ENCODE data around the gene SPTLC3. TPM values are rescaled to one million over a fixed set of nuclear protein-coding genes. Genes with fewer than 3 reads are reported as not detected.

SPTLC3 gene
- total and polyA plus RNA-seq, 2 experiments from 2014 or later = 36.3 to 47.6 TPM

DNA sequence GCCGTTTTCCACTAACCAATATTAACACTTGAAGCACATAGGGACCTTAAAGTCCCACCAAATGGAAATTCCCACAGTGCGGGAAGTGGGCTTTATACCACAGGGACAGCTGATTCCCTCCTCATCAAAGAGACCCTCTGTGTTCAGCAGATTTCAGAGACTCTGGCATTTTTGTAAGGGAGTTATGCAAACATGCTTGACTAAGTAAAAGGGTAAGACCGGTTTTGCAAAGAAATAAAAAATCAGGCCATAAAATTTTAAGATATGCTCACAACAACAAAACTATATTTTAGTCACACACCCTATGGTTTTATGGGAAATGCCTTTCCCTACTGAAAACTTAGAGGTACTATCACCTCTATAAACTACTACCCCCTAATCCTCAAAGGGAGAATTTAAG lies 45.4 kb upstream of the SPTLC3 start:
- H3K4me1 ChIP-seq (ENCODE audit: insufficient read depth) = peaks cover 7% of the 10 kb centered on the region
- WGBS (ENCODE audit: low lambda C conversion rate, missing lambda C conversion rate) = 29% methylated on average over 3 of the region's 3 CpGs
- no peak overlapping the region for H2AFZ ChIP-seq
- H4K20me1 ChIP-seq (ENCODE audit: insufficient read depth, poor library complexity, severe bottlenecking) = no peaks in the 10 kb centered on the region
- H3K4me3 ChIP-seq = no peak overlapping the region
- TF ChIP-seq, protein P1, sequence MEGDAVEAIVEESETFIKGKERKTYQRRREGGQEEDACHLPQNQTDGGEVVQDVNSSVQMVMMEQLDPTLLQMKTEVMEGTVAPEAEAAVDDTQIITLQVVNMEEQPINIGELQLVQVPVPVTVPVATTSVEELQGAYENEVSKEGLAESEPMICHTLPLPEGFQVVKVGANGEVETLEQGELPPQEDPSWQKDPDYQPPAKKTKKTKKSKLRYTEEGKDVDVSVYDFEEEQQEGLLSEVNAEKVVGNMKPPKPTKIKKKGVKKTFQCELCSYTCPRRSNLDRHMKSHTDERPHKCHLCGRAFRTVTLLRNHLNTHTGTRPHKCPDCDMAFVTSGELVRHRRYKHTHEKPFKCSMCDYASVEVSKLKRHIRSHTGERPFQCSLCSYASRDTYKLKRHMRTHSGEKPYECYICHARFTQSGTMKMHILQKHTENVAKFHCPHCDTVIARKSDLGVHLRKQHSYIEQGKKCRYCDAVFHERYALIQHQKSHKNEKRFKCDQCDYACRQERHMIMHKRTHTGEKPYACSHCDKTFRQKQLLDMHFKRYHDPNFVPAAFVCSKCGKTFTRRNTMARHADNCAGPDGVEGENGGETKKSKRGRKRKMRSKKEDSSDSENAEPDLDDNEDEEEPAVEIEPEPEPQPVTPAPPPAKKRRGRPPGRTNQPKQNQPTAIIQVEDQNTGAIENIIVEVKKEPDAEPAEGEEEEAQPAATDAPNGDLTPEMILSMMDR (IDR thresholded peaks at IDR 0.05; ENCODE audit: poor library complexity) = no peak
- TF ChIP-seq EZH2 (IDR thresholded peaks at IDR 0.05; ENCODE audit: borderline replicate concordance) (no peak), EZH2phosphoT487 (IDR thresholded peaks at IDR 0.05; ENCODE audit: low read depth, severe bottlenecking, unreplicated experiment) (no peak)
- H3K36me3 ChIP-seq (replicated peaks; ENCODE audit: insufficient read depth, low read depth) = no peaks in the 10 kb centered on the region
- no peaks in the 10 kb centered on the region for H3K79me2 ChIP-seq
- H3K4me2 ChIP-seq = no peak overlapping the region
- H3K9me2 ChIP-seq (replicated peaks; ENCODE audit: insufficient read depth) = no peaks in the 10 kb centered on the region
- H3K27me3 ChIP-seq = no peaks in the 10 kb centered on the region
- no peak overlapping the region for H3K27ac ChIP-seq
- no peaks in the 10 kb centered on the region for H3K9me3 ChIP-seq (ENCODE audit: low read depth)
- DNase-seq (ENCODE audit: low spot score) = no peak

DNA sequence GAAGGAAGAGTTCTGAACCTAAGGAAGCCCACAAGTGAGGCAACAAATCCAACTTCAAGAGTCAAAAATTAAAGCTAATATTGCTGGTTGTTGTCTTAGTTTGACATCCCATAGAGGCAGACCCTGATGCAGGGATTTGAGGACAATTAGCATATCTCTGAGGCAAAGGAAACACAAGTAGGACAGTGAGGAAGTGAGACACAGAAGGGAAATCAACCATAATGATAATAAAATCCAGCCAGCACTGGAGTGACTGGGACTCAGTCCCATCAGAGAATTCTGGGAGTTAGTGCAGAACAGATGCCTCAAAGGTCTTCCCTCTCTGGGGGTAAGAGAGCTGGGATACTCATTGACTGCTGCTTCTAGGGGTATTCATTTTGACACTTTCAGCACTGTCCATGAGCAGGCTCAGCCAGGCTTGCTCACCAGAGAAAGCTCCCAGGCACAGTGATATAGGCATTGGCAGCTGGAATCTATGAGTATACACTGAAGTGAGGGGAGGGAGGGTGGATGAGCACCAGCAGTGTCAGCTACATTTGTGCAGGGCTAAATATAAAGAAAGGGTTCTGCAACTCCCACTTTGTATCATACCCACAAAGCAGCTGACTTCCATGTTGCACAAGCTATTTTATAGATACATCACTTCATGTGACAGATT lies 43.4 kb upstream of the SPTLC3 start:
- Histone ChIP-seq H3K9me3 (ENCODE audit: low read depth) (no peaks in the 10 kb centered on the region), H3K9me2 (replicated peaks; ENCODE audit: insufficient read depth) (no peaks in the 10 kb centered on the region), H3K36me3 (replicated peaks; ENCODE audit: insufficient read depth, low read depth) (no peaks in the 10 kb centered on the region), H3K79me2 (no peaks in the 10 kb centered on the region), H3K4me2 (no peak overlapping the region), H3K4me3 (no peak overlapping the region), H3K27me3 (no peaks in the 10 kb centered on the region), H2AFZ (no peak overlapping the region), H3K4me1 (ENCODE audit: insufficient read depth) (peaks cover 7% of the 10 kb centered on the region), H3K27ac (no peak overlapping the region), H4K20me1 (ENCODE audit: insufficient read depth, poor library complexity, severe bottlenecking) (no peaks in the 10 kb centered on the region)
- no peak for DNase-seq (ENCODE audit: low spot score)
- TF ChIP-seq, protein P1 (IDR thresholded peaks at IDR 0.05; ENCODE audit: poor library complexity) = no peak
- TF ChIP-seq EZH2phosphoT487 (IDR thresholded peaks at IDR 0.05; ENCODE audit: low read depth, severe bottlenecking, unreplicated experiment) (no peak), EZH2 (IDR thresholded peaks at IDR 0.05; ENCODE audit: borderline replicate concordance) (no peak)

DNA sequence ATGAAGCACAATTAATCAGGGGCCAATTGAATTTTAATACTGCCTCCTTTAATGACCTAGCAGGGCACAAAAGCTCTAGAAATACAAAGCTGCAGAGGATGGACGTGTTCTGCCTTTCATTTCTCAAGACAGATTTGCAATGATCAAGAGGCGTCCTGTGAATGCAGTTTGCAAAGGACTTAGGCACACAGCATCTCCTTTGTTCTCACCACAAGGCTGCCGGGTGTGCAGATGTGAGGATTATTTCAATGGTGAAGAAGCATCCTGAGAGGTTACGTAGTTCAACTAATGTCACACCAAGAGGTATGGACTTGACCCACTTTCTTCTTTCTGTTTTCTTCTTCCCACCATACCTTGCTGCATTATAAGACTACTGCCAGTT lies 42.9 kb upstream of the SPTLC3 start:
- no peak overlapping the region for H2AFZ ChIP-seq

More for the DNA sequence above, 42.9 kb upstream of the SPTLC3 start:
- peaks cover 7% of the 10 kb centered on the region for H3K4me1 ChIP-seq (ENCODE audit: insufficient read depth)
- H3K4me2 ChIP-seq = no peak overlapping the region
- 79% methylated on average over 4 of the region's 4 CpGs for WGBS (ENCODE audit: low lambda C conversion rate, missing lambda C conversion rate)
- no peak for DNase-seq (ENCODE audit: low spot score)
- H3K27ac ChIP-seq = no peak overlapping the region
- H3K4me3 ChIP-seq = no peak overlapping the region
- no peaks in the 10 kb centered on the region for H3K9me2 ChIP-seq (replicated peaks; ENCODE audit: insufficient read depth)
- H3K79me2 ChIP-seq = no peaks in the 10 kb centered on the region
- no peaks in the 10 kb centered on the region for H3K36me3 ChIP-seq (replicated peaks; ENCODE audit: insufficient read depth, low read depth)
- H4K20me1 ChIP-seq (ENCODE audit: insufficient read depth, poor library complexity, severe bottlenecking) = no peaks in the 10 kb centered on the region
- TF ChIP-seq, protein P1 (IDR thresholded peaks at IDR 0.05; ENCODE audit: poor library complexity) = no peak
- TF ChIP-seq EZH2phosphoT487 (IDR thresholded peaks at IDR 0.05; ENCODE audit: low read depth, severe bottlenecking, unreplicated experiment) (no peak), EZH2 (IDR thresholded peaks at IDR 0.05; ENCODE audit: borderline replicate concordance) (no peak)
- H3K9me3 ChIP-seq (ENCODE audit: low read depth) = no peaks in the 10 kb centered on the region
- no peaks in the 10 kb centered on the region for H3K27me3 ChIP-seq
